ENCODE data around the gene HNRNPAB.
"Not testable (repeated sequence)": the region's sequence is repeated elsewhere in the genome, so short reads cannot be mapped to it uniquely, and the experiment has no call there.

Gene HNRNPAB

DNA sequence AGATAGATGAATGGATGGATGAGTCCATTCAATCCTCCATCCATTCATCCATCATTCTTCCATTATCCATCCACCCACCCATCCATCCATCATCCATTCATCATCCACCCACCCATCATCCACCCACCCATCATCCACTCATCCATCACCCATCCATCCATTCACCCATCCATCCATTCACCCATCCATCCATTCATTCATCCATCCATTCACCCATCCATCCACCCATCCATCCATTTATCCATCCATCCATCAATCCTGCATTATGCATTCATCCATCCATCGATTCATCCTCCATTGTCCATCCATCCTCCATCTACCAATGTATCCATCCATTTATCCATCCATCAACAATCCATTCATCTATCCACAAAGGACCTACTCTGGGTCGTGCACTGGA, 41.1 kb downstream of the HNRNPAB start:
- no peak overlapping the region for H3K9ac ChIP-seq (ENCODE audit: low read length in 2 of 2)
- H3K4me3 ChIP-seq (ENCODE audit: low read length in 2 of 2) = no peak overlapping the region
- H3K27ac ChIP-seq (ENCODE audit: low read length) = no peak overlapping the region
- H3K9me3 ChIP-seq (ENCODE audit: control insufficient read depth in 2 of 2, low read length in 2 of 2) = no peaks in the 10 kb centered on the region
- H3K4me1 ChIP-seq (ENCODE audit: control insufficient read depth, insufficient read depth, low read length) = no peaks in the 10 kb centered on the region
- H3K36me3 ChIP-seq (ENCODE audit: control insufficient read depth in 2 of 2, insufficient read depth in 2 of 2, low read length in 2 of 2) = no peaks in the 10 kb centered on the region
- peaks cover 0 to 2% of the 10 kb centered on the region in 2 donors for H3K27me3 ChIP-seq (ENCODE audit: control insufficient read depth in 1 of 2, insufficient read depth in 2 of 2, low read length in 2 of 2)

DNA sequence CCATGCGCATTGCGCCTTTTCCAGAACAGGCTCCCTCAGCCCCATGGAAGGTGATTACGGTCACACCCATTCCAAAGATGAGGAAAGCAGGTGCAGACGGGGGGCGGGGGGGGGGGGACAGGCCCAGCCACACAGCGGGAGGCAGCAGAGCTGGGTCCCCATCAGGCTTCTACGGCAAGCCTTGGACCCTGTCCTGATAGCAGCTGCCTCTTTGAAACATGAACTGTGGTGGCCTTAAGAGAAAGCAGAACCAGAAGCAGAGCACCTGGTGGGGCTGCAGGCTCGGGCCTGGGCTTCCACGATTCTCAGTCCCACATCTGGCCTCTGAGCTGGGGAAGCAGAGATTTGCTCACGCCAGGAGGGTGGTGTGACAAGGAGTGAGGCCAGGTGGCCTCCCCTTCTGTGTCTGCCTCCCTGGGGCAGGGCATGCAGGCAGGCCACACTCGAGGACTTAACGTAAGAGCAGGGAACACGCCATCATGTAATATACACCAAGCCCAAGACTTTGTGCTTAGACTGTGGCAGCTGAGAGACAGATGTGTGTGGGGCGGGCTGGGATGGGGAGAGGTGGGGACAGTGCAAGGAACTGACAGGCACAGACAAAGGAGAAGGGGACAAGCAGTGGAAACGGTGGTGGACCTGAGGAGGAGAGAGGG, 42.4 kb downstream of the HNRNPAB start:
- Histone ChIP-seq H3K36me3 (ENCODE audit: control insufficient read depth in 2 of 2, insufficient read depth in 2 of 2, low read length in 2 of 2) (no peaks in the 10 kb centered on the region), H3K9ac (ENCODE audit: low read length in 2 of 2) (no peak overlapping the region), H3K27me3 (ENCODE audit: control insufficient read depth in 1 of 2, insufficient read depth in 2 of 2, low read length in 2 of 2) (peaks cover 0 to 2% of the 10 kb centered on the region in 2 donors), H3K4me3 (ENCODE audit: low read length in 2 of 2) (no peak overlapping the region), H3K9me3 (ENCODE audit: control insufficient read depth in 2 of 2, low read length in 2 of 2) (no peaks in the 10 kb centered on the region), H3K4me1 (ENCODE audit: control insufficient read depth, insufficient read depth, low read length) (no peaks in the 10 kb centered on the region), H3K27ac (ENCODE audit: low read length) (no peak overlapping the region)

DNA sequence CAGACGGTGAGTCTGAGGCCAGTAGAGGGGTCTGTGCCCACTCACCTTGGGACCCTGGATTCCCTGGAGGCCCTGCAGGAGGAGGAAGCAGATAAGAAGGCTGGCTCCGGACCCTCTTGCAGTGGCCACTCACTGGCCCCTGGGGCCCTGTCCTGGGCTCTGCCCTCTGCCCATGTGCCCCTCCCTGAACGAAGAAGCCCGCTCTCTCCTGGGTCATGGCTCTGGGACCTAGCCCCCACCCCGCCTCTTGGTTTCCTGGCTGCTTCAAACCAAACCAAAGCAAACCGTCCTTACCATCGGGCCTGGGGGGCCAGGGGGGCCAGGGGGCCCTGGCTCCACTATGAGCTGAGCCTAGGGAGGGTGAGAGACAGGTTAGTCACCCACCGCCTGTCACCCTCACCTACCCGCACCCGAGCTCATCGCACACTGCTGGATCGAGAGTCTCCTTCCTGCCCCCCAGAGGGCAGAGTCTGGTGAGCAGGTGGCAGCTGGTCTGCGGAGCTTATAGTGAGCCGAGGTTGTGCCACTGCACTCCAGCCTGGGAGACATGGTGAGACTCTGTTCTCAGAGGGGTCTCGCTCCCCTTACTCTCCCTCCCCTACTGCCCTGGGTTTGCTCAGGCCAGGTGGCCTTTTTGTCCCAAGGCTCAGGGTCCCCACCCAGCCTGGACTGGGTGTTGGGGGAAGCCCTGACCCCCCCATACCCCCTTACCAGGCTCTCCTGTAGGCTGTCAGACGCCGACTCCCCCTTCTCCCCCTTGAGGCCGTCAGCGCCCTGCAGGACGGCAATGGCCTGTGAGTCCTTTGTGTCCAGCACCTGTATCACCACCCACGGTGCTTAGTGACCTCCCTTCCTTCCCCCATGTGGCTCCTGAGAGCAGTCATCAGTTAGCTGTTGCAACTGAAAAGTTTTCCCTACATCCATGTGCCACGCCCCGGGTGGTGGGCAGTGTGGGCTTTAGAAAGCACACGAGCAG, 43.4 kb downstream of the HNRNPAB start:
- Histone ChIP-seq H3K4me1 (ENCODE audit: control insufficient read depth, insufficient read depth, low read length) (no peaks in the 10 kb centered on the region), H3K36me3 (ENCODE audit: control insufficient read depth in 2 of 2, insufficient read depth in 2 of 2, low read length in 2 of 2) (no peaks in the 10 kb centered on the region), H3K27ac (ENCODE audit: low read length) (no peak overlapping the region), H3K9me3 (ENCODE audit: control insufficient read depth in 2 of 2, low read length in 2 of 2) (no peaks in the 10 kb centered on the region), H3K27me3 (ENCODE audit: control insufficient read depth in 1 of 2, insufficient read depth in 2 of 2, low read length in 2 of 2) (peaks cover 0 to 2% of the 10 kb centered on the region in 2 donors), H3K9ac (ENCODE audit: low read length in 2 of 2) (no peak overlapping the region), H3K4me3 (ENCODE audit: low read length in 2 of 2) (no peak overlapping the region)

DNA sequence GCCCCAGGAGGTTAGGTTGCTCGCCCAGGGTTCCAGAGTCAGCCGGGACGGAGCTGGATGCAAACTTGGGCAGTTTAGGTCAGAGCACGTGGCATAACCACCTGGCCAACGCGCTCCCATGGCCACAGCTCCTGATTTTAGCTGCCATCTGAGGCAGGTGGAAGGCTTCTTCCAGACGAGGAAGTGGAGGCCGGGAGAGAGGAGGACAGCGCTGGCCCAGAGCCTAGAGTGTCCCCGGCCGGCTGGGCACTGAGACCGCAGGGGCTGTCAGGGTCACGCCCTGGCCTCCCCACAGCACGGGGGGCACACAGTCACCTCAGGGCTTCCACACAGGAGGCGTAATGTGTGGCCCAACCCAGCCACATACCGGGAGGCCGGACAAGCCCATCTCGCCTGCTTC, 44.4 kb downstream of the HNRNPAB start:
- H3K27me3 ChIP-seq (ENCODE audit: control insufficient read depth in 1 of 2, insufficient read depth in 2 of 2, low read length in 2 of 2) = peaks cover 0 to 2% of the 10 kb centered on the region in 2 donors
- no peak overlapping the region for H3K9ac ChIP-seq (ENCODE audit: low read length in 2 of 2)
- no peak overlapping the region for H3K27ac ChIP-seq (ENCODE audit: low read length)
- H3K4me3 ChIP-seq (ENCODE audit: low read length in 2 of 2) = no peak overlapping the region
- H3K4me1 ChIP-seq (ENCODE audit: control insufficient read depth, insufficient read depth, low read length) = no peaks in the 10 kb centered on the region
- H3K36me3 ChIP-seq (ENCODE audit: control insufficient read depth in 2 of 2, insufficient read depth in 2 of 2, low read length in 2 of 2) = no peaks in the 10 kb centered on the region
- H3K9me3 ChIP-seq (ENCODE audit: control insufficient read depth in 2 of 2, low read length in 2 of 2) = no peaks in the 10 kb centered on the region

DNA sequence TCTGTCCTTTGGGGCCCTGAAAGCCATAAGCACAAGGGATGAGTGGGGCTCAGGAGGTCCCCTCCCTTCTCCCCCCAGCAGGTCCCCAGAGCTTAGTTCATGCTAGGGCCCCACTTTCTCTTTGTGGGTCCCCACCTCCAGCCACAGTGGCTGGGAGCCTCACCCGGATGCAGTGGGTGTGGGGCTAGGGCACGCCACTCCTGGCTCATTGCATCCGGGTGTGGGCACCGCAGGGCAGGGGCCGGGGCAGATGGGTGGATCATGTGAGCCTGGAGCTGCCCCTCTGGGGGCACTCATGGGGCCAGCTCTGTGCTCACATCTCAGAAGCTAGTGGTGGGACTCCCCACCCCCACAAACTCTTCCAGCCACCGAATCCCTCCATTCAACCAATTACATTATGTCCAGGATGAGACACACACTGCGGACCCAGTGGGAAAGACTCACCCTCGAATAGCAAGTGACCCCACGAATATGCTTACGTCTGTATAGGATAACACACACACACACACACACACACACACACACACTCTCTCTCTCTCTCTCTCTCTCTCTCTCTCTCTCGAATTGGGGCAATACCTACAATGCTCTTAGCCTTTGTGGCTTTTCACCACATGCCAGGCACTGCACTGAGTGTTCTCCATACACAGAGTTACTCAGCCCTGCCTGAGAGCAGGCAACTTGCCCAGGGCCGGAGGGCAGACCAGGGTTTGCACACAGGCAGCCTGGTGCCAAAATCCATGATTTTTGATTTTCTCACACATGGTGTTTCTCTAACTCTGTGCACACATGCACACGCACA, 45.1 kb downstream of the HNRNPAB start:
- Histone ChIP-seq H3K36me3 (ENCODE audit: control insufficient read depth in 2 of 2, insufficient read depth in 2 of 2, low read length in 2 of 2) (no peaks in the 10 kb centered on the region), H3K4me1 (ENCODE audit: control insufficient read depth, insufficient read depth, low read length) (no peaks in the 10 kb centered on the region), H3K4me3 (ENCODE audit: low read length in 2 of 2) (no peak overlapping the region), H3K27ac (ENCODE audit: low read length) (no peak overlapping the region), H3K9ac (ENCODE audit: low read length in 2 of 2) (no peak overlapping the region), H3K27me3 (ENCODE audit: control insufficient read depth in 1 of 2, insufficient read depth in 2 of 2, low read length in 2 of 2) (peaks cover 0 to 2% of the 10 kb centered on the region in 2 donors), H3K9me3 (ENCODE audit: control insufficient read depth in 2 of 2, low read length in 2 of 2) (no peaks in the 10 kb centered on the region)

DNA sequence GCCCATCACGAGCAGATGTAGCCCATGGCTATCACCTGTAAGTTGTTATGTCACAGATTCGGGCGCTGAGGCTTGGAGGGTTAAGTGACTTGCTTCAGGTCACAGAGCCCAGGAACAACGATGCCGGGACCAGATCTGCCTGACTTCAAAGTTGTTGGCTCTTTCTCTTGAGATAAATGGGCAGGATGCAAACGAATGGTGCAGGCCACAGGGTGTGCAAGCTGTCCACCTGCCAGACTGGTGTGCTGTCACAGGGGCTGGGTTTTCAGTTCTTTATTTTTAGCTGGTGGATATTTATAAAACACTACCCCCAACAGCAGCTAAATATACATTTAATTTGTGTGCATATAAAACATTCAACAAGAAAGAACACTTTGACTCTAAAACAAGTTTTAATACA, 45.9 kb downstream of the HNRNPAB start:
- no peaks in the 10 kb centered on the region for H3K36me3 ChIP-seq (ENCODE audit: control insufficient read depth in 2 of 2, insufficient read depth in 2 of 2, low read length in 2 of 2)
- no peak overlapping the region for H3K9ac ChIP-seq (ENCODE audit: low read length in 2 of 2)
- peaks cover 0 to 2% of the 10 kb centered on the region in 2 donors for H3K27me3 ChIP-seq (ENCODE audit: control insufficient read depth in 1 of 2, insufficient read depth in 2 of 2, low read length in 2 of 2)
- H3K27ac ChIP-seq (ENCODE audit: low read length) = no peak overlapping the region
- no peak overlapping the region for H3K4me3 ChIP-seq (ENCODE audit: low read length in 2 of 2)
- no peaks in the 10 kb centered on the region for H3K9me3 ChIP-seq (ENCODE audit: control insufficient read depth in 2 of 2, low read length in 2 of 2)
- no peaks in the 10 kb centered on the region for H3K4me1 ChIP-seq (ENCODE audit: control insufficient read depth, insufficient read depth, low read length)

DNA sequence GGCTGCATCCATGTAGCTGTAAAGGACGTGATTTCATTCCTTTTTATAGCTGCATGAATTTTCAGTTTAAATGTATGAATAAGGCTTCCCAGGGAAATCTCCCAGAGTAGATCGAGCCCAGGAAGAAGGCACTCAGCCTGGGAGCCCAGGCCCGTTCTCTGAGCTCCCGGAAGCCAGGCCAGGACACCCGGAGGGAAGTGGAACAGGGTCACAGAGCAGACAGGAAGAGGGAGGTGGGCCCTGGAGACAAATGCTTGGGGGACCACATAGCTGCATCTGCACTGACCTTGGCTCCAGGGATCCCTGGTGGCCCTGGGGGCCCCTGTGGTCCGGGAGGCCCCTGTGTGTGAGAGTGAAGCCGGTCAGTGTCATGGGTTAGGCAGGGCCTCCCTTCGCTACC, 47.9 kb downstream of the HNRNPAB start:
- Histone ChIP-seq H3K36me3 (ENCODE audit: control insufficient read depth in 2 of 2, insufficient read depth in 2 of 2, low read length in 2 of 2) (no peaks in the 10 kb centered on the region), H3K9me3 (ENCODE audit: control insufficient read depth in 2 of 2, low read length in 2 of 2) (no peaks in the 10 kb centered on the region), H3K4me1 (ENCODE audit: control insufficient read depth, insufficient read depth, low read length) (no peaks in the 10 kb centered on the region), H3K27me3 (ENCODE audit: control insufficient read depth in 1 of 2, insufficient read depth in 2 of 2, low read length in 2 of 2) (peaks cover 0 to 2% of the 10 kb centered on the region in 2 donors), H3K9ac (ENCODE audit: low read length in 2 of 2) (no peak overlapping the region), H3K4me3 (ENCODE audit: low read length in 2 of 2) (no peak overlapping the region), H3K27ac (ENCODE audit: low read length) (no peak overlapping the region)

DNA sequence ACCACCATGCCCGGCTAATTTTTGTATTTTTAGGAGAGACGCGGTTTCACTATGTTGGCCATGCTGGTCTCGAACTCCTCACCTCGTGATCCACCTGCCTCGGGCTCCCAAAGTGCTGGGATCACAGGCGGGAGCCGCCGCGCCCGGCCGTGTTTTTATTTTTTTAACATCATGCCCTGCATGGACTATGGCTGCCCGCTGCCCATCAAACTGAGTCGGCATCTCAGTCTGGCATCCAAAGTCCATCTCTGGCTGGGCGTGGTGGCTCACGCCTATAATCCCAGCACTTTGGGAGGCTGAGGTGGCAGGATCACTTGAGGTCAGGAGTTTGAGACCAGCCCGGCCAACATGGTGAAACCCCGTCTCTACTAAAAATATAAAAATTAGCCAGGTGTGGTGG, 49.3 kb downstream of the HNRNPAB start:
- not testable (repeated sequence) for H3K27ac ChIP-seq (ENCODE audit: low read length); H3K36me3 ChIP-seq (ENCODE audit: control insufficient read depth in 2 of 2, insufficient read depth in 2 of 2, low read length in 2 of 2); H3K27me3 ChIP-seq (ENCODE audit: control insufficient read depth in 1 of 2, insufficient read depth in 2 of 2, low read length in 2 of 2); H3K9ac ChIP-seq (ENCODE audit: low read length in 2 of 2); H3K9me3 ChIP-seq (ENCODE audit: control insufficient read depth in 2 of 2, low read length in 2 of 2); H3K4me3 ChIP-seq (ENCODE audit: low read length in 2 of 2); H3K4me1 ChIP-seq (ENCODE audit: control insufficient read depth, insufficient read depth, low read length)

DNA sequence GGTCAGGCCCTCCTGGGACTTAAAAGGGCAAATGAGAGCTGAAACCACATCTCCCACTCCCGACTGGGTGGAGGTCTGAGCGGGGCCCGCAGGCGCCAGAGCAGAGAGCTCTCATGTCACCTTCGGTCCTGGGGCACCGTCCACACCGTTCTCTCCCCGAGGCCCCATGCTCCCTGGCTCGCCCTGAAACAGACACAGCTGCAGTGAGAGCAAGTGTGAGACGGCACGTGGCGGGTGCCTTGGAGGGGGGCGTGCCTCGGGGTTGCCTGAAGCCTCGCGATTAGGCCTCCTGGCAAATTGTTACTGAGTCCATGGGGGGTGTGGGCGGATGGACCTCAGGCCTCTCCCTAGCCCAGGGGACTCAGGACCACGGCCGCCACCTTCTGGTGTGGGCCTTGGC, 52.4 kb downstream of the HNRNPAB start:
- Histone ChIP-seq H3K4me3 (ENCODE audit: low read length in 2 of 2) (no peak overlapping the region), H3K27ac (ENCODE audit: low read length) (no peak overlapping the region), H3K4me1 (ENCODE audit: control insufficient read depth, insufficient read depth, low read length) (no peaks in the 10 kb centered on the region), H3K9ac (ENCODE audit: low read length in 2 of 2) (no peak overlapping the region), H3K36me3 (ENCODE audit: control insufficient read depth in 2 of 2, insufficient read depth in 2 of 2, low read length in 2 of 2) (no peaks in the 10 kb centered on the region), H3K9me3 (ENCODE audit: control insufficient read depth in 2 of 2, low read length in 2 of 2) (no peaks in the 10 kb centered on the region), H3K27me3 (ENCODE audit: control insufficient read depth in 1 of 2, insufficient read depth in 2 of 2, low read length in 2 of 2) (no peaks in the 10 kb centered on the region)

DNA sequence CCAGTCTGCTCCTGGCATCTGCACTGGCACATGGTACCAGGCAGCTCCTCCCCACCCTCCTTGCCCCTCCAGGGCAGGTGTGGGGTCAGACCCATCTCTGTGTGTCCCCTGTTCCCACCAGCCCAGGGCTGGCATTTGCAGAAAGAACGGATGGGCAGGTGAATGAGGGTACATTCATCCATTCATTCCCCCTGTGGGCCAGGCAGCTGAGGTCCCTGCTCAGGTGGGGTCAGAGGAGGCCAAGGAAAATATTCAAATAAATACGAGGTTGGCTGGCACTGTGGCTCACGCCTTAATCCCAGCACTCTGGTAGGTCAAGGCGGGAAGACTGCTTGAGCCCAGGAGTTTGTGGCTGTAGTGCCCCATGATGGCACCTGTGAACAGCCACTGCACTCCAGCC, 53.3 kb downstream of the HNRNPAB start:
- H3K27me3 ChIP-seq (ENCODE audit: control insufficient read depth in 1 of 2, insufficient read depth in 2 of 2, low read length in 2 of 2) = no peaks in the 10 kb centered on the region
- no peaks in the 10 kb centered on the region for H3K36me3 ChIP-seq (ENCODE audit: control insufficient read depth in 2 of 2, insufficient read depth in 2 of 2, low read length in 2 of 2)
- H3K4me3 ChIP-seq (ENCODE audit: low read length in 2 of 2) = no peak overlapping the region
- H3K9me3 ChIP-seq (ENCODE audit: control insufficient read depth in 2 of 2, low read length in 2 of 2) = no peaks in the 10 kb centered on the region
- no peak overlapping the region for H3K27ac ChIP-seq (ENCODE audit: low read length)
- H3K9ac ChIP-seq (ENCODE audit: low read length in 2 of 2) = no peak overlapping the region
- H3K4me1 ChIP-seq (ENCODE audit: control insufficient read depth, insufficient read depth, low read length) = no peaks in the 10 kb centered on the region
